ENCODE data around the gene MED8.

DNA sequence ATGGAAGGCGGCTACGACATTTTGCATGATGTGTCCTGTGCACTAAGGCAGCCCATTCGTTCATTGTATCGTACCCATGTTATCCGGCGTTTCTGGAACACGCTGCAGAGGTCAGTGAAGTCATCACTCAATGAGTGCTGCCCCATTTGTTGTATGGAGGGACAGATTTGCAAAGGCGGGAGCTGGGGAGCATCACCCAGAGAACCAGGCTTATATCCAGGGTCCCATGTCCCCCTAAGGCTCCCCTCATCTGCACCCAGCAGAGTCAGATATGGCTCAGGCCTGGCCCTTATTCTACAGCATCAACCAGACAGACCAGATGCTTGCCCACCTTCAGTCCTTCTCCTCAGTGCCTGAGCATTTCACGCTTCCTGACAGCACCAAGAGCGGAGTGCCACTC, 31.3 kb upstream of the MED8 start:
- TF ChIP-seq, protein P1, sequence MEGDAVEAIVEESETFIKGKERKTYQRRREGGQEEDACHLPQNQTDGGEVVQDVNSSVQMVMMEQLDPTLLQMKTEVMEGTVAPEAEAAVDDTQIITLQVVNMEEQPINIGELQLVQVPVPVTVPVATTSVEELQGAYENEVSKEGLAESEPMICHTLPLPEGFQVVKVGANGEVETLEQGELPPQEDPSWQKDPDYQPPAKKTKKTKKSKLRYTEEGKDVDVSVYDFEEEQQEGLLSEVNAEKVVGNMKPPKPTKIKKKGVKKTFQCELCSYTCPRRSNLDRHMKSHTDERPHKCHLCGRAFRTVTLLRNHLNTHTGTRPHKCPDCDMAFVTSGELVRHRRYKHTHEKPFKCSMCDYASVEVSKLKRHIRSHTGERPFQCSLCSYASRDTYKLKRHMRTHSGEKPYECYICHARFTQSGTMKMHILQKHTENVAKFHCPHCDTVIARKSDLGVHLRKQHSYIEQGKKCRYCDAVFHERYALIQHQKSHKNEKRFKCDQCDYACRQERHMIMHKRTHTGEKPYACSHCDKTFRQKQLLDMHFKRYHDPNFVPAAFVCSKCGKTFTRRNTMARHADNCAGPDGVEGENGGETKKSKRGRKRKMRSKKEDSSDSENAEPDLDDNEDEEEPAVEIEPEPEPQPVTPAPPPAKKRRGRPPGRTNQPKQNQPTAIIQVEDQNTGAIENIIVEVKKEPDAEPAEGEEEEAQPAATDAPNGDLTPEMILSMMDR (IDR thresholded peaks at IDR 0.05 in 4 of 5, conservative IDR thresholded peaks at IDR 0.05 in 1 of 5): no peak
- no peak for TF ChIP-seq POLR2A (IDR thresholded peaks at IDR 0.05)
